A549 (cell line): Measurements from ENCODE around the gene NAA15.

Experiments used
- NR3C1 ChIP-seq: fragments of >200 bp; sonication (Bioruptor Twin); formaldehyde crosslinking; IDR thresholded peaks from 3 replicates; pipeline ENCODE4 v1.6.1; 2017
- POLR2A ChIP-seq: IDR thresholded peaks from 2 replicates; pipeline ENCODE4 v1.6.1; 2012; ENCODE audit warnings: mild to moderate bottlenecking, low read length
- TF ChIP-seq, protein P1 (sequence below): fragments of 200-600 bp; sonication (generic); IDR thresholded peaks from 2 replicates; pipeline ENCODE4 v1.6.1; 2016; ENCODE audit warnings: antibody characterized with exemption, mild to moderate bottlenecking, moderate library complexity

- TF ChIP-seq, protein P1, sequence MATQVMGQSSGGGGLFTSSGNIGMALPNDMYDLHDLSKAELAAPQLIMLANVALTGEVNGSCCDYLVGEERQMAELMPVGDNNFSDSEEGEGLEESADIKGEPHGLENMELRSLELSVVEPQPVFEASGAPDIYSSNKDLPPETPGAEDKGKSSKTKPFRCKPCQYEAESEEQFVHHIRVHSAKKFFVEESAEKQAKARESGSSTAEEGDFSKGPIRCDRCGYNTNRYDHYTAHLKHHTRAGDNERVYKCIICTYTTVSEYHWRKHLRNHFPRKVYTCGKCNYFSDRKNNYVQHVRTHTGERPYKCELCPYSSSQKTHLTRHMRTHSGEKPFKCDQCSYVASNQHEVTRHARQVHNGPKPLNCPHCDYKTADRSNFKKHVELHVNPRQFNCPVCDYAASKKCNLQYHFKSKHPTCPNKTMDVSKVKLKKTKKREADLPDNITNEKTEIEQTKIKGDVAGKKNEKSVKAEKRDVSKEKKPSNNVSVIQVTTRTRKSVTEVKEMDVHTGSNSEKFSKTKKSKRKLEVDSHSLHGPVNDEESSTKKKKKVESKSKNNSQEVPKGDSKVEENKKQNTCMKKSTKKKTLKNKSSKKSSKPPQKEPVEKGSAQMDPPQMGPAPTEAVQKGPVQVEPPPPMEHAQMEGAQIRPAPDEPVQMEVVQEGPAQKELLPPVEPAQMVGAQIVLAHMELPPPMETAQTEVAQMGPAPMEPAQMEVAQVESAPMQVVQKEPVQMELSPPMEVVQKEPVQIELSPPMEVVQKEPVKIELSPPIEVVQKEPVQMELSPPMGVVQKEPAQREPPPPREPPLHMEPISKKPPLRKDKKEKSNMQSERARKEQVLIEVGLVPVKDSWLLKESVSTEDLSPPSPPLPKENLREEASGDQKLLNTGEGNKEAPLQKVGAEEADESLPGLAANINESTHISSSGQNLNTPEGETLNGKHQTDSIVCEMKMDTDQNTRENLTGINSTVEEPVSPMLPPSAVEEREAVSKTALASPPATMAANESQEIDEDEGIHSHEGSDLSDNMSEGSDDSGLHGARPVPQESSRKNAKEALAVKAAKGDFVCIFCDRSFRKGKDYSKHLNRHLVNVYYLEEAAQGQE = no peak
- TF ChIP-seq NR3C1 (no peak), POLR2A (no peak)
These were observed 35.7 kb upstream of the NAA15 start for GRCh38 chr4:139265654-139266053.
